Effector CD8-positive, alpha-beta T cell (primary cell): Measurements from ENCODE around the gene PTGFR.

ENCODE experiments used
- DNase-seq: peaks from one replicate; lab custom pipeline; 2025; lab: John Stamatoyannopoulos, UW

Gene PTGFR

GRCh38 chr1:78520216-78520615 is 29.4 kb downstream of the PTGFR start:
- DNase-seq: no peak

GRCh38 chr1:78520843-78521242 is 30.1 kb downstream of the PTGFR start:
- no peak for DNase-seq

GRCh38 chr1:78522136-78522535 is 31.4 kb downstream of the PTGFR start:
- DNase-seq: no peak

- no peak for DNase-seq
Measured at GRCh38 chr1:78526496-78526895, 35.7 kb downstream of the PTGFR start.

GRCh38 chr1:78527706-78528105 is 36.9 kb downstream of the PTGFR start:
- DNase-seq: no peak

GRCh38 chr1:78533527-78533926 is 42.8 kb downstream of the PTGFR start:
- no peak for DNase-seq

GRCh38 chr1:78535286-78535685 is 44.5 kb downstream of the PTGFR start:
- no peak for DNase-seq

- DNase-seq: no peak
Measured at GRCh38 chr1:78536427-78536826, 45.7 kb downstream of the PTGFR start.

GRCh38 chr1:78540048-78540447 is 49.3 kb downstream of the PTGFR start:
- no peak for DNase-seq

- no peak for DNase-seq
Measured at GRCh38 chr1:78541479-78541878, 50.7 kb downstream of the PTGFR start.

GRCh38 chr1:78543941-78544643 is 53.3 kb downstream of the PTGFR start:
- DNase-seq: no peak

- DNase-seq: no peak
Measured at GRCh38 chr1:78547081-78547480, 56.3 kb downstream of the PTGFR start.

- DNase-seq: no peak
Measured at GRCh38 chr1:78549331-78549730, 58.6 kb downstream of the PTGFR start.

GRCh38 chr1:78549891-78550290 is 59.1 kb downstream of the PTGFR start:
- DNase-seq: no peak

GRCh38 chr1:78553859-78554258 is 63.1 kb downstream of the PTGFR start:
- no peak for DNase-seq

- DNase-seq: no peak
Measured at GRCh38 chr1:78554840-78555239, 64.1 kb downstream of the PTGFR start.

GRCh38 chr1:78559680-78560079 is 68.9 kb downstream of the PTGFR start:
- DNase-seq: no peak

GRCh38 chr1:78560811-78561210 is 70.0 kb downstream of the PTGFR start:
- no peak for DNase-seq

- DNase-seq: no peak
Measured at GRCh38 chr1:78561856-78562255, 71.1 kb downstream of the PTGFR start.

GRCh38 chr1:78565393-78565792 is 74.6 kb downstream of the PTGFR start:
- no peak for DNase-seq

GRCh38 chr1:78570539-78570938 is 79.8 kb downstream of the PTGFR start:
- no peak for DNase-seq

GRCh38 chr1:78577257-78578100 is 86.7 kb downstream of the PTGFR start:
- DNase-seq: no peak

- DNase-seq: no peak
Measured at GRCh38 chr1:78586572-78586971, 95.8 kb downstream of the PTGFR start.
